GM12873 (cell line): ENCODE measurements around the gene PSME2.

ENCODE experiments used
- CTCF ChIP-seq: IDR thresholded peaks from 2 replicates; pipeline ENCODE4 v1.5.1; 2012; ENCODE audit warnings: low read depth, mild to moderate bottlenecking, moderate library complexity, low read length, control low read depth; ENCODE audit not compliant: insufficient read depth; ENCODE audit errors: missing control alignments

The PSME2 gene

DNA sequence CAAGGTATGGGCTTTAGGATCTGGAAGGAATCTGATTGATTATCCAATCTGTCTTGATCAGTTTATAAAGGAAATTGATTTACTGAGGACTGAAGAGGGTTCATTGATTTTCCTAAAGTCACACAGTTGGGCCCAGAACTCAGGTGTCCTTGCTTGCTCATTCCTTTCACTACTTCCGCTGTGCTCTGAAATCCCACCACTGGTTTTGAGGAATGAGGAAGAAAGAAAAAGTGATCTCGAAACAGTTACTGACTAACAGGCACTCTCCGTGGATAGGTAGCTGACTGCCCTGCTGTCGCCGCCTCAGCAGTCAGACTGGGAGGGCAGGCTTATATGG, 16.1 kb downstream of the PSME2 start, which contains the start of gene FITM1:
Gene FITM1, plus strand, starts transcription at position 280 of the 337 bp plus-strand sequence. CDS start 905 bp downstream, outside the sequence.
- TF ChIP-seq CTCF = no peak

DNA sequence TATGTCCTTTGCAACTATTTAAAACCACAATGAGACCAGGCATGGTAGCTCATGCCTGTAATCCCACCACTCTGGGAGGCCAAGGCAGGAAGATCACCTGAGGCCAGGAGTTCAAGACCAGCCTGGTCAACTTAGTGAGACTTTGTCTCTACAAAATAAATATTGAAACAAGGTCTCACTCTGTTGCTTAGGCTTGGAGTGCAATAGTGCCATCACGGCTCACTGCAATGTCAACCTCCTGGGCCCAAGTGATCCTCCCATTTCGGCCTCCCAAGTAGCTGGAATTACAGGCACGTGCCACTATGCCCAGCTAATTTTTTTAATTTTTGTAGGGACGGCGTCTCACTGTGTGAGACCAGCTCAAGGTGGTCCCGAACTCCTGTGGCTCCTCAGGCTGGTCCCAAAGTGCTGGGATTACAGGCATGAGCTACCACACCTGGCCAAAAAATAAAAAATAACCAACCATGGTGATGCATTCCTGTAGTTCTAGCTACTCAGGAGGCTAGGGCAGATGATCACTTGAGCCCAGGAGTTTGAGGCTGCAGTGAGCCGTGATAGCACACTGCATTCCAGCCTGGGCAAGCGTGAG, 16.9 kb downstream of the PSME2 start:
- no peak for TF ChIP-seq CTCF

DNA sequence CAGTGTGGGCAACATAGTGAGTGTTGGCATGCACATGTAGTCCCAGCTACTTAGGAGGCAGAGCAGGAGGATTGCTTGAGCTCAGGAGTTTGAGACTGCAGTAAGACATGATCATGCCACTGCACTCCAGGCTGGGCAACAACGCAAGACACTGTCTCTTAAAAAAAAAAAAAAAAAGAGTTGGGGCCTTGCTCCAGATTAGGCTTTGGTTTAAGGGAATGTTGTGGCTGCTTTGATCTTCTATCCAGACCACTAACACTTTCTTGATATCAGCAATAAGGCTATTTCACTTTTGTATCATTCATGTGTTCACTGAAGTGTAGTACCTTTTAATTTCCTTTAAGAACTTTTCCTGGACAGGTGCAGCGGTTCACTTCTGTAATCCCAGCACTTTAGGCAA, 18.7 kb downstream of the PSME2 start:
- TF ChIP-seq CTCF = no peak

- TF ChIP-seq CTCF = no peak
Observed at GRCh38 chr14:24126939-24127338, 19.5 kb downstream of the PSME2 start.

DNA sequence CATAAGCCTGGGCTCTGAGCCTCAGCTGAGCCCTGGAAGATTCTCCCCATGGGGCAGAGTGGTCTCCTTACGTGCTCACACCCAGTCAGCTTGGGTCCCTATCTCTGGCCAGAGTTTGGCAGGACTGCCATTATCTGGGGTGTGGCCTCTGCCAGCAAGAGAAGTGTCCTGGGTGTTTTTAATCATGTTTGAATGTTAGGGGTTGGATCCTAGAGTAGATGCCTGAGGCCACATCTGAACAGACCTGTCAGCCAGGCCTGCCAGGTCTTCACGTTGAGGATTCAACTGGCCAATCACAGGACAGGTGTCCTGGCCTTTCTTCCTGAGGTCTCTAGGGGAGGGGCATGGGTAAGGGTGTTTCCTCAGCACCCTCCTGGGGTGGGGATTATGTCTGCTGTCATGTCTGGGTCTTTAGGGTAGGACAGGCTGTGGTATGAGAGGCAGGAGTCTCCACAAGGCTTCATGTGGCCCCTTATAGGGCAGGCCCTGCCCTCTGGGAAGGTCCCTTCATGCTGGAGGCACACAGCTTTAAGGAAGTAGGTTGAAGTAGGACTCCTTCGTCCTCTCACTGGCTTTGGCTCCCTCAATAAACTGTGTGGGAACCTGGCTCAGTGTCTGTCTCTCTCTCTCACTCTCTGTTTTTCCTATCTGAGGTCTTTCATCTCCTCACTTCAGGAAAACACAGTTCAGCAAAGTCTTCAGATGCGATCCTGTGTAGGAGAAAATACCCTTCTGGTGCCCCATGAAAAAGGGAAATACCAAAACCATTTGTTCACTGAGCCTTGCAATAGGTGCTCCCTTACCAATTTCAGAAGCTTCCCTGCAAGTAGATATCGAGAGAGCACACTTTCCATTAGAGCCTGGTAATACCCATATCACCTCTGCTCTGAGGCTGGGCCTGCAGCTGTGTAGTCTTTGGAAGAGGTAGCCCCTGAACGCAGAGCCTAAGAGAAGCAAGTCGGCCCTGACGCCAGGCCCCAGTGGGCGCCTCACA, 22.7 kb downstream of the PSME2 start:
- TF ChIP-seq CTCF = no peak

- TF ChIP-seq CTCF = no peak
Observed at GRCh38 chr14:24122898-24123297, 23.5 kb downstream of the PSME2 start.

DNA sequence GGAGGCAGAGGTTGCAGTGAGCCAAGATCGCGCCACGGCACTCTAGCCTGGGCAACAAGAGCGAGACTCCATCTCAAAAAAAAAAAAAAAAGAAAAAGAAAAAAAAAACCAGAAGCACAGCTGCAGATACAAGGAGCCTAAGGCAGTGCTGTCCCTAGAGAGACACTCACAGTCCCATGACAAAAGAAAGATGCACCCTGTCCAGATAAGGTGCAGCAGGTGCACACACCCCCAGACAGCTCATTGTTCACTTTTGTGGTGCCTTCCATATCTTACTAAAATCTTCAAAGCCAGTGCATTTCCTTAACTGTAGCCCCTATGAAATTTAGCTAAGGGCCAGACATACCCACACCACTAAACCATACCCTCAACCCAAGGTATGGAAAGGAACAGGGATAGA, 24.0 kb downstream of the PSME2 start:
- no peak for TF ChIP-seq CTCF
